K562 (cell line): ENCODE results near the gene UCP3. TPM values are rescaled to one million over a fixed set of nuclear protein-coding genes. Genes with fewer than 3 reads are reported as not detected.

Source experiments
- ATAC-seq: fragments of 200-7000 bp; cut with Tn5 transposase; 3 replicates; pipeline ENCODE4 v1.9.1; 2020; ENCODE audit warnings: moderate library complexity
- BruUV-seq: library from RNA; stranded (reverse); fragments of 400-500 nt; replicated peaks from 2 replicates; lab custom pipeline; 2021; lab: Mats Ljungman, UMichigan
- CTCF ChIA-PET: fragments of 300-600 bp; formaldehyde crosslinking; extraction: SDS; loops from one replicate; lab custom pipeline; 2021; ENCODE audit warnings: low intra/inter-chr PET ratio; lab: Yijun Ruan, JAX
- POLR2A ChIA-PET: fragments of 300-600, 350-650 bp; sonication (Branson Sonifier 250); formaldehyde crosslinking; extraction: SDS; loops from one replicate; lab custom pipeline; 2021; ENCODE audit warnings: antibody characterized with exemption, inconsistent platforms; lab: Yijun Ruan, JAX
- DNase-seq, 4 experiments: peaks; one replicate each; pipeline versions ENCODE4 v3.0.0 to v3.0.0-alpha.2; 2011 to 2018; ENCODE audit warnings: low spot score in 3 of 4, mixed read lengths in 3 of 4; ENCODE audit errors: extremely low read depth in 1 of 4
- FAIRE-seq: peaks from 2 replicates; lab custom pipeline; 2011; peaks lifted over from hg19 to GRCh38; lab: Jason Lieb, UNC
- H2AFZ ChIP-seq: 2 replicates; pipeline ENCODE4 v1.6.0; 2011; ENCODE audit warnings: low read depth, low read length, control low read depth, inconsistent platforms
- H3K27ac ChIP-seq: fragments of 200-600 bp; 3 replicates; pipeline ENCODE4 v1.8.0; 2011; ENCODE audit warnings: low read depth, mild to moderate bottlenecking, control low read depth, inconsistent platforms, low read length, moderate library complexity, mixed read lengths; ENCODE audit errors: extremely low read depth
- H3K27me3 ChIP-seq, 2 experiments: fragments of 300-600 bp in 1 of 2; 2 replicates in 1 of 2; 3 replicates in 1 of 2; pipeline versions ENCODE4 v1.6.0 to v1.8.0; 2011; ENCODE audit warnings: inconsistent platforms in 2 of 2, low read length in 2 of 2, mild to moderate bottlenecking in 1 of 2, mixed read lengths in 1 of 2, moderate library complexity in 1 of 2; ENCODE audit not compliant: control insufficient read depth in 2 of 2, insufficient read depth in 2 of 2
- H3K36me3 ChIP-seq: fragments of 300-600 bp; 3 replicates; pipeline ENCODE4 v1.8.0; 2011; ENCODE audit warnings: mild to moderate bottlenecking, low read length, inconsistent platforms; ENCODE audit not compliant: control insufficient read depth, insufficient read depth
- H3K4me1 ChIP-seq, 2 experiments: fragments of 200-600 bp in 1 of 2; replicated peaks in 1 of 2; 2 replicates in 1 of 2; 3 replicates in 1 of 2; pipeline versions ENCODE4 v1.5.1 to v1.8.0; 2011; ENCODE audit warnings: inconsistent platforms in 2 of 2, low read length in 2 of 2, mild to moderate bottlenecking in 1 of 2, mixed read lengths in 1 of 2, moderate library complexity in 1 of 2; ENCODE audit not compliant: control insufficient read depth in 2 of 2, insufficient read depth in 2 of 2
- H3K4me2 ChIP-seq: 2 replicates; pipeline ENCODE4 v1.6.1; 2011; ENCODE audit warnings: low read length, control low read depth, inconsistent platforms, mixed read lengths; ENCODE audit not compliant: insufficient read depth
- H3K4me3 ChIP-seq: fragments of 200-600 bp; sonication (generic), shearing (Covaris generic); 2 replicates; pipeline ENCODE4 v1.5.1; 2016; ENCODE audit warnings: control low read depth, inconsistent platforms
- H3K79me2 ChIP-seq: fragments of 200-600 bp; 3 replicates; pipeline ENCODE4 v1.8.0; 2011; ENCODE audit warnings: low read length, inconsistent platforms; ENCODE audit not compliant: control insufficient read depth, insufficient read depth
- H3K9ac ChIP-seq, 2 experiments: 2 replicates each; pipeline versions ENCODE4 v1.6.0 to v1.6.1; 2011; ENCODE audit warnings: low read depth in 2 of 2, low read length in 2 of 2, control low read depth in 1 of 2, inconsistent platforms in 1 of 2, mild to moderate bottlenecking in 1 of 2, mixed read lengths in 1 of 2; ENCODE audit not compliant: insufficient read depth in 1 of 2
- H3K9me1 ChIP-seq: one replicate; pipeline ENCODE4 v1.6.0; 2011; ENCODE audit warnings: inconsistent platforms, mild to moderate bottlenecking, low read length, moderate library complexity; ENCODE audit not compliant: control insufficient read depth, insufficient read depth
- H3K9me3 ChIP-seq: replicated peaks from 2 replicates; pipeline ENCODE4 v1.5.1; 2011; ENCODE audit warnings: low read depth, low read length, inconsistent platforms; ENCODE audit not compliant: control insufficient read depth, insufficient read depth
- H4K20me1 ChIP-seq: replicated peaks from 2 replicates; pipeline ENCODE4 v1.6.1; 2011; ENCODE audit warnings: low read length, inconsistent platforms, mixed read lengths; ENCODE audit not compliant: control insufficient read depth, insufficient read depth
- TRIM24 ChIP-seq, 2 experiments: fragments of 450-650 bp; IDR thresholded peaks; 2 replicates each; pipeline ENCODE4 v1.6.1; 2016
- YY1 ChIP-seq, 3 experiments: IDR thresholded peaks; 2 replicates each; pipeline ENCODE4 v1.6.1; 2011; ENCODE audit warnings: low read length in 2 of 3, mild to moderate bottlenecking in 2 of 3, moderate library complexity in 2 of 3, borderline replicate concordance in 1 of 3, control low read depth in 1 of 3, low read depth in 1 of 3; ENCODE audit not compliant: insufficient read depth in 3 of 3, insufficient replicate concordance in 2 of 3, control insufficient read depth in 1 of 3, insufficient read length in 1 of 3; ENCODE audit errors: extremely low read depth in 1 of 3
- WGBS: fragments of 100-300 bp; shearing (Covaris generic); methylation state at CpG from one replicate; pipeline ENCODE4 v1.1.6; 2016; ENCODE audit warnings: low coverage, mixed read lengths; ENCODE audit not compliant: insufficient coverage; ENCODE audit errors: missing lambda C conversion rate; 5-methylcytosine and 5-hydroxymethylcytosine counted together
- in situ Hi-C: fragments of 300-500 bp; cut with MboI; formaldehyde crosslinking; loops from 4 replicates; pipeline ENCODE4 v1.15.0; 2018; ENCODE audit warnings: inconsistent platforms, mixed read lengths
- intact Hi-C: fragments of 100-400 bp; cut with micrococcal nuclease; formaldehyde crosslinking; loops from 2 replicates; pipeline ENCODE4 v1.14.2; 2022
- polyA plus RNA-seq, 8 experiments: library from polyadenylated mRNA; depleted of rRNA in 4 of 8; stranded (reverse) in 5 of 8; unstranded in 3 of 8; fragments of >200 nt; fragmentation: Nextera tagmentation in 2 of 8; fragmentation: Illumina TruSeq in 1 of 8; extraction: Ambion mirVana in 2 of 8; extraction: Trizol in 1 of 8; gene quantifications; 2 replicates each; pipeline versions ENCODE4 v1.2.1 to v1.2.3, GENCODE V29; 2011 to 2014; ENCODE audit warnings: inconsistent platforms in 1 of 8, missing spikeins in 1 of 8
- total RNA-seq, 7 experiments: library from RNA; depleted of rRNA in 6 of 7; stranded (reverse); fragments of >200 nt in 6 of 7; fragmentation: Illumina TruSeq in 2 of 7; extraction: Trizol in 2 of 7; gene quantifications; 2 replicates each; pipeline versions ENCODE4 v1.2.1 to v1.2.3, GENCODE V29; 2011 to 2021; ENCODE audit warnings: low replicate concordance in 1 of 7

The UCP3 gene
- total and polyA plus RNA-seq, 9 of the 15 experiments (the other 6 are each of a cell fraction or from before 2014, with no cell fraction given), result 0.05 to 0.65 (median 0.25) TPM; not detected in 2

- Histone ChIP-seq H3K4me1 (peaks cover 21% of the 10 kb centered on the region in 2 experiments; a peak in 4 of 5 replicates), H3K4me3 (no peak overlapping the region), H3K9ac (no peak overlapping the region; a peak in 1 of 4 replicates), H3K4me2 (no peak overlapping the region), H3K9me3 (no peaks in the 10 kb centered on the region), H3K79me2 (no peaks in the 10 kb centered on the region), H3K9me1 (no peaks in the 10 kb centered on the region), H3K27ac (no peak overlapping the region), H4K20me1 (no peaks in the 10 kb centered on the region)
- no TSS peak for BruUV-seq
- DNase-seq (peak in 1 of 4 experiments; percentile 38), FAIRE-seq (no peak), ATAC-seq (no peak)
- in situ Hi-C loops, result no loop called here
- intact Hi-C loops, result no loop called here
- 48% methylated on average over 14 of the region's 14 CpGs for WGBS
- CTCF ChIA-PET, result no interaction called here
- peak in 1 of 3 experiments; percentile 9 for TF ChIP-seq YY1 (IDR thresholded peaks at IDR 0.05; ENCODE audit: borderline replicate concordance in 1 of 3, control insufficient read depth in 1 of 3, extremely low read depth in 1 of 3, insufficient read depth in 3 of 3, insufficient read length in 1 of 3, insufficient replicate concordance in 2 of 3, low read depth in 1 of 3, low read length in 2 of 3)
- TF ChIP-seq TRIM24 (IDR thresholded peaks at IDR 0.05), result no peak
- TF ChIP-seq, all 486 proteins: peak for 1
- POLR2A ChIA-PET, result interaction anchor here (1.1 kb wide), 1 partner anchor 14 kb away, joined by 4 read pairs; no protein-coding TSS in a partner anchor
- Histone ChIP-seq H3K27me3 (no peaks in the 10 kb centered on the region), H2AFZ (peak overlapping the region; percentile 75; the same call in 1 of the 2 replicates), H3K36me3 (no peaks in the 10 kb centered on the region)
Observed at GRCh38 chr11:74000307-74001133, 8.4 kb downstream of the UCP3 start.
